K562 (cell line): ENCODE data around the gene ELAC2. TPM values are rescaled to one million over a fixed set of nuclear protein-coding genes. Genes with fewer than 3 reads are reported as not detected.

Experiments
- ATAC-seq: fragments of 200-7000 bp; cut with Tn5 transposase; 3 replicates; pipeline ENCODE4 v1.9.1; 2020; ENCODE audit warnings: moderate library complexity
- BruUV-seq: library from RNA; stranded (reverse); fragments of 400-500 nt; replicated peaks from 2 replicates; lab custom pipeline; 2021; lab: Mats Ljungman, UMichigan
- CTCF ChIA-PET: fragments of 300-600 bp; formaldehyde crosslinking; extraction: SDS; loops from one replicate; lab custom pipeline; 2021; ENCODE audit warnings: low intra/inter-chr PET ratio; lab: Yijun Ruan, JAX
- POLR2A ChIA-PET: fragments of 300-600, 350-650 bp; sonication (Branson Sonifier 250); formaldehyde crosslinking; extraction: SDS; loops from one replicate; lab custom pipeline; 2021; ENCODE audit warnings: antibody characterized with exemption, inconsistent platforms; lab: Yijun Ruan, JAX
- DNase-seq, 4 experiments: peaks; one replicate each; pipeline versions ENCODE4 v3.0.0 to v3.0.0-alpha.2; 2011 to 2018; ENCODE audit warnings: low spot score in 3 of 4, mixed read lengths in 3 of 4; ENCODE audit errors: extremely low read depth in 1 of 4
- FAIRE-seq: peaks from 2 replicates; lab custom pipeline; 2011; peaks lifted over from hg19 to GRCh38; lab: Jason Lieb, UNC
- H2AFZ ChIP-seq: 2 replicates; pipeline ENCODE4 v1.6.0; 2011; ENCODE audit warnings: low read depth, low read length, control low read depth, inconsistent platforms
- H3K27ac ChIP-seq: fragments of 200-600 bp; 3 replicates; pipeline ENCODE4 v1.8.0; 2011; ENCODE audit warnings: low read depth, mild to moderate bottlenecking, control low read depth, inconsistent platforms, low read length, moderate library complexity, mixed read lengths; ENCODE audit errors: extremely low read depth
- H3K27me3 ChIP-seq, 2 experiments: fragments of 300-600 bp in 1 of 2; 2 replicates in 1 of 2; 3 replicates in 1 of 2; pipeline versions ENCODE4 v1.6.0 to v1.8.0; 2011; ENCODE audit warnings: inconsistent platforms in 2 of 2, low read length in 2 of 2, mild to moderate bottlenecking in 1 of 2, mixed read lengths in 1 of 2, moderate library complexity in 1 of 2; ENCODE audit not compliant: control insufficient read depth in 2 of 2, insufficient read depth in 2 of 2
- H3K36me3 ChIP-seq: fragments of 300-600 bp; 3 replicates; pipeline ENCODE4 v1.8.0; 2011; ENCODE audit warnings: mild to moderate bottlenecking, low read length, inconsistent platforms; ENCODE audit not compliant: control insufficient read depth, insufficient read depth
- H3K4me1 ChIP-seq, 2 experiments: fragments of 200-600 bp in 1 of 2; replicated peaks in 1 of 2; 2 replicates in 1 of 2; 3 replicates in 1 of 2; pipeline versions ENCODE4 v1.5.1 to v1.8.0; 2011; ENCODE audit warnings: inconsistent platforms in 2 of 2, low read length in 2 of 2, mild to moderate bottlenecking in 1 of 2, mixed read lengths in 1 of 2, moderate library complexity in 1 of 2; ENCODE audit not compliant: control insufficient read depth in 2 of 2, insufficient read depth in 2 of 2
- H3K4me2 ChIP-seq: 2 replicates; pipeline ENCODE4 v1.6.1; 2011; ENCODE audit warnings: low read length, control low read depth, inconsistent platforms, mixed read lengths; ENCODE audit not compliant: insufficient read depth
- H3K4me3 ChIP-seq: fragments of 200-600 bp; sonication (generic), shearing (Covaris generic); 2 replicates; pipeline ENCODE4 v1.5.1; 2016; ENCODE audit warnings: control low read depth, inconsistent platforms
- H3K79me2 ChIP-seq: fragments of 200-600 bp; 3 replicates; pipeline ENCODE4 v1.8.0; 2011; ENCODE audit warnings: low read length, inconsistent platforms; ENCODE audit not compliant: control insufficient read depth, insufficient read depth
- H3K9ac ChIP-seq, 2 experiments: 2 replicates each; pipeline versions ENCODE4 v1.6.0 to v1.6.1; 2011; ENCODE audit warnings: low read depth in 2 of 2, low read length in 2 of 2, control low read depth in 1 of 2, inconsistent platforms in 1 of 2, mild to moderate bottlenecking in 1 of 2, mixed read lengths in 1 of 2; ENCODE audit not compliant: insufficient read depth in 1 of 2
- H3K9me1 ChIP-seq: one replicate; pipeline ENCODE4 v1.6.0; 2011; ENCODE audit warnings: inconsistent platforms, mild to moderate bottlenecking, low read length, moderate library complexity; ENCODE audit not compliant: control insufficient read depth, insufficient read depth
- H3K9me3 ChIP-seq: replicated peaks from 2 replicates; pipeline ENCODE4 v1.5.1; 2011; ENCODE audit warnings: low read depth, low read length, inconsistent platforms; ENCODE audit not compliant: control insufficient read depth, insufficient read depth
- H4K20me1 ChIP-seq: replicated peaks from 2 replicates; pipeline ENCODE4 v1.6.1; 2011; ENCODE audit warnings: low read length, inconsistent platforms, mixed read lengths; ENCODE audit not compliant: control insufficient read depth, insufficient read depth
- ARNT ChIP-seq, 2 experiments: fragments of 450-650 bp; IDR thresholded peaks; 2 replicates each; pipeline ENCODE4 v1.6.1; 2016; ENCODE audit warnings: mild to moderate bottlenecking in 1 of 2
- ATF3 ChIP-seq, 2 experiments: fragments of 450-650 bp in 1 of 2; sonication (generic) in 1 of 2; formaldehyde crosslinking in 1 of 2; IDR thresholded peaks in 1 of 2; conservative IDR thresholded peaks in 1 of 2; 2 replicates each; pipeline versions ENCODE4 v1.6.1 to v1.8.1; 2016 to 2023; ENCODE audit warnings: mild to moderate bottlenecking in 2 of 2, moderate library complexity in 2 of 2, inconsistent platforms in 1 of 2, missing genetic modification reagents in 1 of 2
- CEBPG ChIP-seq, 3 experiments: fragments of 200-800 bp in 1 of 3; sonication (Bioruptor generic) in 1 of 3; sonication (generic) in 1 of 3; formaldehyde crosslinking in 1 of 3; IDR thresholded peaks in 2 of 3; conservative IDR thresholded peaks in 1 of 3; 2 replicates each; pipeline versions ENCODE4 v1.6.1 to v1.8.0; 2016 to 2022; ENCODE audit warnings: missing compliant biosample characterization in 2 of 3, missing genetic modification characterization in 2 of 3, mild to moderate bottlenecking in 1 of 3, missing genetic modification reagents in 1 of 3
- DPF2 ChIP-seq: fragments of 450-650 bp; IDR thresholded peaks from 2 replicates; pipeline ENCODE4 v1.6.1; 2016
- ELF4 ChIP-seq: fragments of 450-650 bp; formaldehyde crosslinking; IDR thresholded peaks from 2 replicates; pipeline ENCODE4 v1.4.0; 2022; ENCODE audit warnings: missing genetic modification characterization
- ERF ChIP-seq: fragments of 450-650 bp; formaldehyde crosslinking; IDR thresholded peaks from 2 replicates; pipeline ENCODE4 v1.4.0; 2020; ENCODE audit warnings: mild to moderate bottlenecking, mixed read lengths
- EWSR1 ChIP-seq: fragments of 450-650 bp; IDR thresholded peaks from 2 replicates; pipeline ENCODE4 v1.6.1; 2018; ENCODE audit warnings: borderline replicate concordance, mild to moderate bottlenecking, low read depth, moderate library complexity; ENCODE audit not compliant: partially characterized antibody
- EZH2 ChIP-seq: IDR thresholded peaks from 2 replicates; pipeline ENCODE4 v1.6.1; 2012; ENCODE audit warnings: low read depth, mild to moderate bottlenecking, inconsistent platforms, low read length, borderline replicate concordance
- GMEB1 ChIP-seq: fragments of 250-450 bp; sonication (Bioruptor Pico); IDR thresholded peaks from 2 replicates; pipeline ENCODE4 v1.4.0; 2020; ENCODE audit warnings: mild to moderate bottlenecking
- IRF1 ChIP-seq: sonication (generic); formaldehyde crosslinking; IDR thresholded peaks from 2 replicates; pipeline ENCODE4 v1.8.0; 2022; ENCODE audit warnings: missing genetic modification reagents, mild to moderate bottlenecking, borderline replicate concordance
- KLF6 ChIP-seq: fragments of 250-450 bp; sonication (Bioruptor Pico); IDR thresholded peaks from 2 replicates; pipeline ENCODE4 v1.4.0; 2020; ENCODE audit warnings: mild to moderate bottlenecking, moderate library complexity, borderline replicate concordance
- MTA1 ChIP-seq: fragments of 450-650 bp; IDR thresholded peaks from 2 replicates; pipeline ENCODE4 v1.6.1; 2017; ENCODE audit warnings: borderline replicate concordance
- PKNOX1 ChIP-seq: fragments of 450-650 bp; IDR thresholded peaks from 2 replicates; pipeline ENCODE4 v1.6.1; 2016
- ZNF143 ChIP-seq: sonication (generic); formaldehyde crosslinking; IDR thresholded peaks from 2 replicates; pipeline ENCODE4 v1.9.0; 2022; ENCODE audit warnings: mild to moderate bottlenecking, missing genetic modification reagents
- ZNF445 ChIP-seq: fragments of 250-450 bp; sonication (Bioruptor Pico); IDR thresholded peaks from 2 replicates; pipeline ENCODE4 v1.4.0; 2020; ENCODE audit warnings: low read depth, mild to moderate bottlenecking, moderate library complexity
- WGBS: fragments of 100-300 bp; shearing (Covaris generic); methylation state at CpG from one replicate; pipeline ENCODE4 v1.1.6; 2016; ENCODE audit warnings: low coverage, mixed read lengths; ENCODE audit not compliant: insufficient coverage; ENCODE audit errors: missing lambda C conversion rate; 5-methylcytosine and 5-hydroxymethylcytosine counted together
- in situ Hi-C: fragments of 300-500 bp; cut with MboI; formaldehyde crosslinking; loops from 4 replicates; pipeline ENCODE4 v1.15.0; 2018; ENCODE audit warnings: inconsistent platforms, mixed read lengths
- intact Hi-C: fragments of 100-400 bp; cut with micrococcal nuclease; formaldehyde crosslinking; loops from 2 replicates; pipeline ENCODE4 v1.14.2; 2022
- polyA plus RNA-seq, 8 experiments: library from polyadenylated mRNA; depleted of rRNA in 4 of 8; stranded (reverse) in 5 of 8; unstranded in 3 of 8; fragments of >200 nt; fragmentation: Nextera tagmentation in 2 of 8; fragmentation: Illumina TruSeq in 1 of 8; extraction: Ambion mirVana in 2 of 8; extraction: Trizol in 1 of 8; gene quantifications; 2 replicates each; pipeline versions ENCODE4 v1.2.1 to v1.2.3, GENCODE V29; 2011 to 2014; ENCODE audit warnings: inconsistent platforms in 1 of 8, missing spikeins in 1 of 8
- total RNA-seq, 7 experiments: library from RNA; depleted of rRNA in 6 of 7; stranded (reverse); fragments of >200 nt in 6 of 7; fragmentation: Illumina TruSeq in 2 of 7; extraction: Trizol in 2 of 7; gene quantifications; 2 replicates each; pipeline versions ENCODE4 v1.2.1 to v1.2.3, GENCODE V29; 2011 to 2021; ENCODE audit warnings: low replicate concordance in 1 of 7
- TF ChIP-seq, protein P1 (sequence below): fragments of 450-650 bp; formaldehyde crosslinking; IDR thresholded peaks from 2 replicates; pipeline ENCODE4 v1.4.0; 2020; ENCODE audit warnings: mild to moderate bottlenecking

ELAC2 gene
- total and polyA plus RNA-seq, 9 of the 15 experiments (the other 6 are each of a cell fraction or from before 2014, with no cell fraction given) = 4.5 to 129 (median 70.6) TPM

GRCh38 chr17:12967962-12968361, 49.9 kb downstream of the ELAC2 start (continued):
- TF ChIP-seq ZNF445 (no peak), CEBPG (CRISPR knock-in tag; IDR thresholded peaks at IDR 0.05) (no peak), CEBPG (tag; conservative IDR thresholded peaks at IDR 0.05 in 1 of 2, IDR thresholded peaks at IDR 0.05 in 1 of 2) (no peak), ARNT (IDR thresholded peaks at IDR 0.05) (no peak), IRF1 (CRISPR knock-in tag) (no peak), ZNF143 (CRISPR knock-in tag) (no peak), ELF4 (CRISPR knock-in tag) (no peak)
- TF ChIP-seq, protein P1, sequence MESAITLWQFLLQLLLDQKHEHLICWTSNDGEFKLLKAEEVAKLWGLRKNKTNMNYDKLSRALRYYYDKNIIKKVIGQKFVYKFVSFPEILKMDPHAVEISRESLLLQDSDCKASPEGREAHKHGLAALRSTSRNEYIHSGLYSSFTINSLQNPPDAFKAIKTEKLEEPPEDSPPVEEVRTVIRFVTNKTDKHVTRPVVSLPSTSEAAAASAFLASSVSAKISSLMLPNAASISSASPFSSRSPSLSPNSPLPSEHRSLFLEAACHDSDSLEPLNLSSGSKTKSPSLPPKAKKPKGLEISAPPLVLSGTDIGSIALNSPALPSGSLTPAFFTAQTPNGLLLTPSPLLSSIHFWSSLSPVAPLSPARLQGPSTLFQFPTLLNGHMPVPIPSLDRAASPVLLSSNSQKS = no peak

- no peak overlapping the region for H3K27ac ChIP-seq
- POLR2A ChIA-PET = no interaction called here
- no peaks in the 10 kb centered on the region for H3K36me3 ChIP-seq
- 0% methylated on average over 5 of the region's 5 CpGs for WGBS
- H4K20me1 ChIP-seq = no peaks in the 10 kb centered on the region
- DNase-seq = no peak
- no peak overlapping the region for H3K4me2 ChIP-seq
- H3K9ac ChIP-seq = no peak overlapping the region
- no peaks in the 10 kb centered on the region for H3K4me1 ChIP-seq
- no peaks in the 10 kb centered on the region for H3K79me2 ChIP-seq
- no peaks in the 10 kb centered on the region for H3K9me3 ChIP-seq
- H3K27me3 ChIP-seq = peaks cover 0 to 18% of the 10 kb centered on the region in 2 experiments; a peak in 2 of 5 replicates
- H2AFZ ChIP-seq = no peak overlapping the region
- no peak for ATAC-seq
- FAIRE-seq = no peak
- H3K4me3 ChIP-seq = no peak overlapping the region
- no TSS peak for BruUV-seq
- CTCF ChIA-PET = no interaction called here
- intact Hi-C loops (no loop called here), in situ Hi-C loops (no loop called here)
- no peaks in the 10 kb centered on the region for H3K9me1 ChIP-seq
- TF ChIP-seq MTA1 = no peak
- TF ChIP-seq EZH2 = no peak
- TF ChIP-seq ATF3 (IDR thresholded peaks at IDR 0.05) = no peak
- no peak for TF ChIP-seq ATF3 (CRISPR knock-in tag; conservative IDR thresholded peaks at IDR 0.05)
- no peak for TF ChIP-seq ERF (CRISPR knock-in tag)
- no peak for TF ChIP-seq EWSR1
- TF ChIP-seq DPF2 = no peak
- TF ChIP-seq GMEB1 = no peak
- no peak for TF ChIP-seq KLF6 (CRISPR knock-in tag)
- TF ChIP-seq PKNOX1 = no peak
These were observed 51.4 kb downstream of the ELAC2 start for GRCh38 chr17:12966413-12966812.
